ENCODE data around the gene DLGAP4.

DLGAP4 gene

DNA sequence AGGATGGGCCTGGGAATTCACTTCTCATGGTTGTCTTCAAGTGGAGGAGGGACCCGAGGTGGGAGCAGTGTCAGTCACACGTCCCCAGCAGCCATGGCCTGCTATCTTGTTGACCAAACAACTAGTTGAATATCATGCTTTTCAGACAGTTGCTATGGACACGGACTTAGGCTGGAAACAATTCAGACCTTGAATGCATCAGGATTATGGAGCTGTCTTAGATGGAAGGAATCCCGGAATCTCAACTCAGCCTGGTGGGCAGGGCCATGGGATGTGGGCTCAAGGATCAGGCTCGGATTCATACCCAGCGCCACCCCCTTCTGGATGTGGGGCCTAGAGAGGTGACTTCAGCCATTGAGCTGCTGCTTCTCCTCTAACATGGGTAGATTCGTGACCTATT lies 112.6 kb downstream of the DLGAP4 start:
- DNase-seq: no peak

DNA sequence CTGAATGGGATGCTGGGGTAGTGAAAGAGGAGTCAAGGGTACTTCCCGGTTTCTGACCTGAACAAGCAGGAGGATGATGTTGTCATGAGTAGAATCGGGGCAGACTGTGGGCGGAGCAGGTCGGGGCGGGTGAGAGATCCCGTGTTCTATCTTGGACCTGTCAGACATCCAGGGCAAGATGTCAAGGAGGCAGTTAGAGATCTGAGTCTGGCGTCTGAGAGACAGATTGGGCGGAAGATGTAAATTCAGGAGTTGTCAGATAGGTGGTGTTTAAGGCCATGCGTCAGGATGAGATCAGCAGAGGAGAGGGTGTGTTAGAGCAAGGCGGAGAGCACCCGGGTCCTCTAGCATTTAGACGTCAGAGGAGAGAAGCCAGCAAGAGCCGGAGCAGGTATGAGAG lies 115.5 kb downstream of the DLGAP4 start:
- no peak for DNase-seq

DNA sequence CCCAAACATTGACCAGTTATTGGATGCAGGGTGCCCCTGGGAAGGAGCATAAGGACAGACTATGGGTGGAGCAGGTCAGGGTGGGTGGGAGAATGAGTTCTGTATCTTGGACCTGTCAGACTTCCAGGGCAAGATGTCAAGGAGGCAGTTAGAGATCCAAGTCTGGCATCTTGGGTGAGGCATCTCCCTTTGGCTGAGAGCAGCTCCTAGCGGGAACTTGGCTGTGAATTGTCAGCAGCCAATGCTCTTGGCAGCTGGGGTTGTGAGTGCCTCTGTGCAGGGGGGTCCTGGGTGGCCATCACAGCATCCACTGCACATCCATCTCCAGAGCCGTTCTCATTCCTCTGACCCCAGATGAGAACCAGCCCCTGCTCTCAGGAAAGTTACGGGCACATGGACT lies 118.2 kb downstream of the DLGAP4 start:
- DNase-seq: no peak

- DNase-seq: no peak
Measured at GRCh38 chr20:36425166-36425565, 119.0 kb downstream of the DLGAP4 start.

- DNase-seq: no peak
Measured at GRCh38 chr20:36431604-36432003, 125.5 kb downstream of the DLGAP4 start.

DNA sequence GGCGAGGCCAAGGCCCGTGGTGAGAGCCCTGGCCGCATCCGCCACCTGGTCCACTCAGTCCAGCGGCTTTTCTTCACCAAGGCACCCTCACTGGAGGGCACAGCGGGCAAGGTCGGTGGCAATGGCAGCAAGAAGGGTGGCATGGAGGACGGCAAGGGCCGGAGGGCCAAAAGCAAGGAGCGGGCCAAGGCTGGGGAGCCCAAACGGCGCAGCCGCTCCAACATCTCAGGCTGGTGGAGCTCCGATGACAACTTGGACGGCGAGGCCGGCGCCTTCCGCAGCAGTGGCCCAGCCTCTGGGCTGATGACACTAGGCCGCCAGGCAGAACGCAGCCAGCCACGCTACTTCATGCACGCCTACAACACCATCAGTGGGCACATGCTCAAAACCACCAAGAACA lies 126.0 kb downstream of the DLGAP4 start:
- DNase-seq: no peak

DNA sequence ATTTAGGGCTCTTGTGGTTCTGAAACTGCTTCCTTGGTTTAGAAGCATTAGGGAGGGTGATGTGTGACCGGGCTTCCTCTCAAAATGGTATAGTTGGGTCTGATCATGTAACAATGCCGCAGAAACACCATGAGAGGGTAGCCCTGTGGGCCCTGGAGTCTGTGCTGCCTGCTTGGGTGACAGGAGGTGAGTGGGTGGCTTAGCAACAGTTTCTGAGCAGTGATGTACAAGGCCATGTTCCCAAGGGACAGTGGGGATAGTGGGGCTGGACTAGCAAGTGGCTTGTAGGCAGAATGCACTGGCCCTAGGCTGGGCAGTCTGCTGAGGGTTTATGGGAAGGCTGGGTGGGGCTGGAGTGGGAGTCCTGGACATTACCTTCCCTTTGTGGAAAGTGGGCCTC lies 128.2 kb downstream of the DLGAP4 start:
- DNase-seq: no peak

GRCh38 chr20:36435124-36435523 lies 129.0 kb downstream of the DLGAP4 start:
- no peak for DNase-seq

DNA sequence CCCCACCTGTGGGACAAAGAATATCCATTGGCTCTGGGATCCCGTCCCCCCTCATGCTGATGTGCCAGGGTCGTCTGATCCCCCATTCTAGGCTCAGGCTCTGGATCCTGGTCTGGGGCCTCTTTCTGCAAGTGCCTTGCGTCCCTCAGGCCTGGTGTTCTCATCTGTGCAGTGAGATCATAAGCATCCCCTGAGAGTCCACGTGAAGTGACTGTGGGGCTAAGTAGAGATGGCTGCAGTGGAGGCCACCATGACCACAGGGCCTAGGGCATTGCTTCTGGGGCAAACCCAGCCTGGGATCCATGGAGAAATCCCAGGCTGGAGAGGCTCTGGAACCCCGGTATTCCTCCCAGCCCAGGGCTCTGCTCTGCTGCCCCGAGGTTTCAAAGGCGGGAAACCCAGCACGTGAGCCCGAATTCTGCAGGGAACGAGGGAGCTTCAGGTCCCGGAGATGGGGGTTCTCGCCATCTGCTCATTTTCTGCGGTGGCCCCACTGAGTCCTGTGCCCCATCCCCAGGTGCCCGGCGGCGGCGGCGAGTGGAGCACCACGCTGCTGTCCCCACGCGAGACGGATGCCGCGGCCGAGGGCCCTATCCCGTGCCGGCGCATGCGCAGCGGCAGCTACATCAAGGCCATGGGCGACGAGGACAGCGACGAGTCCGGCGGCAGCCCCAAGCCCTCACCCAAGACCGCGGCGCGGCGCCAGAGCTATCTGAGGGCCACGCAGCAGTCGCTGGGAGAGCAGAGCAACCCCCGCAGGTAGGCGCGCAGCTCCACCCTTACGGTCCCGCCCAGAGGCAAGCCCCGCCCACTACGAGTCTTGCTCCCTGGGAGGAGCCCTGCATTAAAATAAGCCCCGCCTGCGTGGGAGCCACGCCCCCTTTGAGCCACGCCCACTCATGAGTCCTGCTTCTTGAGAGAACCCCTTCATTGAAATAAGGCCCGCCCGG lies 129.7 kb downstream of the DLGAP4 start:
- peak; percentile 58 for DNase-seq

DNA sequence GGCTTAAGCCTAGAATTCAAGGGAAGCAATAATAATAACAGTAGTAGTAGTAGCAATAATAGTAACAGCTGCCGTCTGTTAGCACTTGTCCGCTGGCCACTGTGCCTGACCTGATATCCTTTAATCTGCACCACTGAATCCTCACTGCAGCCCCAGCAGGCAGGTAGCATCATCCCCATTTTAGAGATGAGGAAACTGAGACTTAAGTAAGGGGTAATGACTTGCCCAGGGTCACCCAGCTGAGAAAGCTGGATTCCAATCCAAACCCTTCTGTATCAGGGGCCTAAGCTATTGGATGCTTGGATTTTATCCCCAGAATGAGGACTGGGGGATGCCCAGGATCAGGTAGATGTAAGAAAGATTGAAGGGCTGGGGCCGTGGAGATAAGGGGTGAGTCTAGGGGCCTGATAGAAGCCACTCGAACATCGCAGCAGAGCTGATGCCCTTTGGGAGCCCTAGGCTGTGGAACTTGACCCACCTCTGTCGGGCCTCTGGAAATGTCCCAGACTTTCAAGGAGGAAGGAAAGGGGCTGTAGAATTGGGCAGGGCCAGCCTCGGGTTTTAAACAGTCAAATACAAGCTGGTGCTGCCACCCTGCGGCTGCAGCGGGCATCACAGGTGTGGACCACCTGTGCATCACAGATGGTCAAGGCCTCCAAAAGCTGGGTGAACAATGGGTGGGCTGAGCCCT lies 133.0 kb downstream of the DLGAP4 start:
- DNase-seq: peak; percentile 68

DNA sequence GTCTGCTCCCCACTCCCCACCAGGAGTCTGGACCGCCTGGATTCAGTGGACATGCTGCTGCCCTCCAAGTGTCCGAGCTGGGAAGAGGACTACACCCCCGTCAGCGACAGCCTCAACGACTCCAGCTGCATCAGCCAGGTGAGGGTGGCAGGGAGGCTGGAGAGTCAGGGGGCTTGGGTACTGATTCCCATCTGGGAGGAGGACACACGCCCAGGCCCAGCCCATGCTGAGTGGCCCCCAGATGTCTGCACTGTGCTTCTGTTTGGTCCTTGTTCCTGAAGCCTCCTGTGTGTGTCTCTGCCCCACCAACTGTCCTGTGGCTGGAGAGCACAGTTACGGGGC lies 133.6 kb downstream of the DLGAP4 start:
- DNase-seq: no peak

DNA sequence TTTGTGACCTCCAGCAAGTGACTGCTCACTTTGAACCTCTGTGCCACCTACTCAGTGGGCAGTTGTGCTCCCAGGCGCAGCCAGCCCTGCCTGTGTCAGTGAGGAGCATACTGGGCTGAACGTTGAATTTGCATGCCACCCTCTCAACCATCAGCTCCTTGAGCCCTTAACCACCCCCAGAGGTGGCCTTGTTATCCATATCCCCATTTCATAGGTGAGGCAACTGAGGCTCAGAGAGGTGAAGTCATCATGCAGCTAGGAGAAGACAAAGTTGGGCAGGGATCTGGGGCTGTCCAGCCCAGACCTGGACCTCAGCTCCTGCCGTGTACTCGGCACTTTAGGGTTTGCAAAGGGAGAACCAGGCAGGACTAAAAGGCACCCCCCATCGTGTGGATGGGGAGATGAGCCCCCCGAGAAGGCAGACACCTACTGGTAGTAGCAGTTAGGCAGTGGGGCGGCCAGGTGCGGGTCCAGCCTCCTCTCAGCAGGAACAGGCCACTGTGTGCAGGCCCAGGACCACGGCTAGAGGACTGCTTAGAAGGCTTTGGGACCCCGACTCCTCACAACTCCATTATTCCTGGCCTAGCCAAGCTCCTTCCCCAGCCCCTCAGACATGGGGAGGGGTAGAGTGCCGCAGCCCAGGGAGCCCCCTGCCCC lies 134.4 kb downstream of the DLGAP4 start:
- no peak for DNase-seq

DNA sequence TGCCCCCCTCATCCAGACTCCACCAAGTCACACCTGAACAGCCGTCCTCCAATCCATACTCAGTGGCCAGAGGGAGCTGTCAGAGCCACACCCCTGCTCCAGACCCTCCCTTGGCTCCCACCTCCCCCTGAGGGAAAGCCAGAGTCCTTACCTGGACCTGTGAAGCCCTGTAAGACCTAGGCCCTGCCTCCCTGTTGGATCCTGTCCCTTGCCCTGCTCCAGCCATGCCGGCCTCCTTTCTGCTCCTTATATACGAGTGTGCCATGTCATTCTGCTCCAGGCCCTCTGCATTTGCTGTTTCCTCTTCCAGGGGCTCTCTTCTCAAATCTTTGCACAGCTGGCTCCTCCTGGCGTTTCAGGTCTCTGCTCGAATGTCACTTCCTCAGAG lies 134.9 kb downstream of the DLGAP4 start:
- DNase-seq: no peak

GRCh38 chr20:36441416-36441815 lies 135.3 kb downstream of the DLGAP4 start:
- no peak for DNase-seq

GRCh38 chr20:36445847-36446246 lies 139.7 kb downstream of the DLGAP4 start:
- no peak for DNase-seq

DNA sequence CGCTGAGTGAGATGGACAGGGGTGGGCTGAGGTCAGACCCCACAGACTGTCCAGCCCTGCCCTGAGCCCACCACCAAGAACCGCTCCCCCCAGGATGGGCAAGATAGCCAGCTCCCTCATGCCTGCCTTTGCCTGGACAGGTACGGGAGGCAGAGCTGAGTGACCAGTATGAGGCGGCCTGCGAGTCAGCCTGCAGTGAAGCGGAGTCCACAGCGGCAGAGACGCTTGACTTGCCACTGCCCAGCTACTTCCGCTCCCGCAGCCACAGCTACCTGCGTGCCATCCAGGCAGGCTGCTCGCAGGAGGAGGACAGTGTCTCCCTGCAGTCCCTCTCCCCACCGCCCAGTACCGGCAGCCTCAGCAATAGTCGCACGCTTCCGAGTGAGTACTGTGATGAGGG lies 140.4 kb downstream of the DLGAP4 start:
- no peak for DNase-seq

DNA sequence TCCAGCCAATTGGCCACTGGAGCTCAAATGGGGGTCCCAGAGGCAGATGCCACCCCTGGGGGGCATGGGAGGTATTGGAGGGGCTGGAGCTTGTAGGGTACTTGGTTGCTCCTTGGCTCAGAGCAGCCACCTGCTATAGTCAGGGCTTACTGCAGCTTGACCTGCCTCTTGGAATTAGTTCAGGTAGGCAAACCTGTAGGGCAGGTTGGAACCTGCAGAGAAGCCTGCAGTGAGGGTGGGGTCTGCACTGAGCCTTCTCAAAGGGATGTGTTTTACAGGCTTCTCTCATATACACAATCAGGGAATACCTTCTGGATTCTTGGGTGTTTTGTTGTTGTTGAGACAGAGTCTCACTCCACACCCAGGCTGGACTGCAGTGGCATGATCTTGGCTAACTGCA lies 141.0 kb downstream of the DLGAP4 start:
- no peak for DNase-seq

DNA sequence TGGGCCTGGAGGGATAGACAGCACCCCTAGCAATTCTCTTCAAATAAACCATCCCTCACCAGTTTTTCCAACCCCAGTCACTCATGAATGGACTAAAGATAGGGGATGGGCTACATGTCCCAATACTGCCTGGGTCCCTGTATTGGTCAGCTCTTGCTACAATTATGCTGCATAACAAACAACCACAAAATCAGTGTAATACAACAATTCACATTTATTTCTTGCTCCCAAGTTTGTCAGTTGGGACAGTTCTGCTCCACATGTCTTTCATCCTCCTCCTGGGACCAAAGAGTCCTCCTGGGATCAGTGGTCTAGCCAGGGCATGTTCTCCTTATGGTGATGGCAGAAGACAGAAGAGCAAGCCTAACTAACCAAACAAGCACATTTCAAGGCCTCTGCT lies 143.5 kb downstream of the DLGAP4 start:
- no peak for DNase-seq

DNA sequence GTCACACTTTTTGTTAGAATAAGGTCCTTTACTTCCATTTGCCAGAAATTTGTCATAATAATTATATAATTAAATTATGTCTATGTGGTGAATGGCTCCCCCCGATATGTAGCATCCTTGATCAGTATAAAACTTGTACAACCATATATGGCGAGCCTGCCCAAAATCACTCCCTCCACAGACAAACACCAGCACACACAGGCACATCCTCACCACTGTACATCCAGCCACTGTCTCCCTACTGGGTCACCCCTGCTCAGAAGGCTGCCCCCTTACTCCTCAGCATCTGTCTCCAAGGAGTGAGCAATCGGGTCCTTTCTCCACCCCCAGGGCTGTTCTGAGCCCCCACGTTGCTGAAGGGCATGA lies 148.2 kb downstream of the DLGAP4 start:
- DNase-seq: no peak

GRCh38 chr20:36454698-36455427 lies 148.7 kb downstream of the DLGAP4 start:
- peak; percentile 67 for DNase-seq

DNA sequence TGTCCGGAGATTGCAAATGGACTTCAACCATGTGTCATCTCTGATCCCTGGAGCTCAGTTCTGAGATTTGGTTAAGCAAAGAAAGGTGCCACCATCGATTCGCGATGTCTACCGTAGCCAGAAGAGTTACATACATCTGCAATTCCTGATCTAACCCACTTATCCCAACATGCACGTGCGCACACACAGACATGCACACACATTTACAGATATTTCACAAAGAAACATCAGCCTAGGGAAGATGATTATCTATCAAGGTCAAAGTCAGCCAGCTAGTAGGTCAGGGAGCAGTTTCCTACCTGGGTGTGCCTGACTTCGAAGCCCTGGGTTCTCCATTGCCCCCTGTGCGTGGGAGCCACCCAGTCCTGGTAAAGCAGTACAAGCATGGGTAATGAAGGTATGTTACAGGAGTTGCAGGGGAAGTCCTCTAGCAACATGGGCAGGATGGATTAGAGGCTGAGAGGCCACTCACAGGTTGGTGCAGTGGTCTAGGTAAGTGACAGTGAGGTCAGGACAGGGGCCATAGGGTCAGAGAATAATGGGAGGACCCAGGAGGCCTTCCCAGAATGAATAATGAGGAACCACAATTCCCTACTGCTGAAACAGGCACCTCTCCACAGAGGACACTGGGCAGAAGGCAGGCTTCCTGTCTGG lies 150.0 kb downstream of the DLGAP4 start:
- no peak for DNase-seq
